HFF-Myc (cell line): ENCODE measurements around the gene LCT.

Experiments
- DNase-seq: peaks from one replicate; pipeline ENCODE4 v3.0.0-alpha.2; 2011; ENCODE audit warnings: low read depth; ENCODE audit errors: extremely low read depth
- H3K4me3 ChIP-seq: replicated peaks from 2 replicates; pipeline ENCODE4 v1.5.1; 2011; ENCODE audit warnings: low read depth, mild to moderate bottlenecking, control low read depth, low read length
- CTCF ChIP-seq: IDR thresholded peaks from 2 replicates; pipeline ENCODE4 v1.5.1; 2012; ENCODE audit warnings: mild to moderate bottlenecking, low read depth, low read length, control low read depth; ENCODE audit errors: missing control alignments

LCT gene

GRCh38 chr2:135870571-135870970 lies 33.6 kb upstream of the LCT start:
- DNase-seq, result no peak
- H3K4me3 ChIP-seq, result no peak overlapping the region
- TF ChIP-seq CTCF, result no peak

- no peak overlapping the region for H3K4me3 ChIP-seq
- DNase-seq, result no peak
- TF ChIP-seq CTCF, result no peak
Observed at GRCh38 chr2:135863233-135863632, 26.2 kb upstream of the LCT start.

GRCh38 chr2:135862718-135863117 lies 25.7 kb upstream of the LCT start:
- H3K4me3 ChIP-seq, result no peak overlapping the region
- no peak for DNase-seq
- TF ChIP-seq CTCF, result no peak

GRCh38 chr2:135853401-135853800 lies 16.4 kb upstream of the LCT start:
- DNase-seq, result no peak
- no peak overlapping the region for H3K4me3 ChIP-seq
- TF ChIP-seq CTCF, result no peak

GRCh38 chr2:135851858-135852257 lies 14.9 kb upstream of the LCT start:
- no peak for DNase-seq
- TF ChIP-seq CTCF, result no peak
- no peak overlapping the region for H3K4me3 ChIP-seq

- H3K4me3 ChIP-seq, result no peak overlapping the region
- TF ChIP-seq CTCF, result no peak
- no peak for DNase-seq
Observed at GRCh38 chr2:135850892-135851668, 14.1 kb upstream of the LCT start.

GRCh38 chr2:135849087-135849486 lies 12.1 kb upstream of the LCT start:
- DNase-seq, result no peak
- H3K4me3 ChIP-seq, result no peak overlapping the region
- no peak for TF ChIP-seq CTCF
